Measurements from ENCODE around the gene SYNM.

The SYNM gene

GRCh38 chr15:99145005-99145404 lies 40.1 kb downstream of the SYNM start:
- Histone ChIP-seq H3K27me3 (ENCODE audit: control insufficient read depth, insufficient read depth, low read length) (no peaks in the 10 kb centered on the region), H3K9ac (ENCODE audit: low read length) (no peak overlapping the region), H3K4me3 (ENCODE audit: low read length) (no peak overlapping the region), H3K27ac (ENCODE audit: low read depth, low read length) (peak overlapping the region; percentile 79), H3K4me1 (ENCODE audit: control insufficient read depth, insufficient read depth, low read length) (peaks cover 41% of the 10 kb centered on the region), H3K36me3 (ENCODE audit: control insufficient read depth, insufficient read depth, low read length) (no peaks in the 10 kb centered on the region)

GRCh38 chr15:99145778-99146177 lies 40.9 kb downstream of the SYNM start:
- H3K36me3 ChIP-seq (ENCODE audit: control insufficient read depth, insufficient read depth, low read length) = no peaks in the 10 kb centered on the region
- no peak overlapping the region for H3K4me3 ChIP-seq (ENCODE audit: low read length)
- peak overlapping the region; percentile 79 for H3K27ac ChIP-seq (ENCODE audit: low read depth, low read length)
- no peaks in the 10 kb centered on the region for H3K27me3 ChIP-seq (ENCODE audit: control insufficient read depth, insufficient read depth, low read length)
- H3K9ac ChIP-seq (ENCODE audit: low read length) = no peak overlapping the region
- peaks cover 41% of the 10 kb centered on the region for H3K4me1 ChIP-seq (ENCODE audit: control insufficient read depth, insufficient read depth, low read length)

GRCh38 chr15:99146661-99147060 lies 41.8 kb downstream of the SYNM start:
- no peak overlapping the region for H3K9ac ChIP-seq (ENCODE audit: low read length)
- peaks cover 41% of the 10 kb centered on the region for H3K4me1 ChIP-seq (ENCODE audit: control insufficient read depth, insufficient read depth, low read length)
- H3K27ac ChIP-seq (ENCODE audit: low read depth, low read length) = peak overlapping the region; percentile 79
- H3K36me3 ChIP-seq (ENCODE audit: control insufficient read depth, insufficient read depth, low read length) = no peaks in the 10 kb centered on the region
- no peaks in the 10 kb centered on the region for H3K27me3 ChIP-seq (ENCODE audit: control insufficient read depth, insufficient read depth, low read length)
- no peak overlapping the region for H3K4me3 ChIP-seq (ENCODE audit: low read length)

- no peaks in the 10 kb centered on the region for H3K27me3 ChIP-seq (ENCODE audit: control insufficient read depth, insufficient read depth, low read length)
- no peaks in the 10 kb centered on the region for H3K36me3 ChIP-seq (ENCODE audit: control insufficient read depth, insufficient read depth, low read length)
- no peak overlapping the region for H3K4me3 ChIP-seq (ENCODE audit: low read length)
- H3K9ac ChIP-seq (ENCODE audit: low read length) = no peak overlapping the region
- H3K4me1 ChIP-seq (ENCODE audit: control insufficient read depth, insufficient read depth, low read length) = peaks cover 34% of the 10 kb centered on the region
- peak overlapping the region; percentile 75 for H3K27ac ChIP-seq (ENCODE audit: low read depth, low read length)
These were observed 44.0 kb downstream of the SYNM start for GRCh38 chr15:99148851-99149276.

GRCh38 chr15:99149366-99149765 lies 44.5 kb downstream of the SYNM start:
- Histone ChIP-seq H3K4me3 (ENCODE audit: low read length) (no peak overlapping the region), H3K4me1 (ENCODE audit: control insufficient read depth, insufficient read depth, low read length) (peaks cover 30% of the 10 kb centered on the region), H3K27me3 (ENCODE audit: control insufficient read depth, insufficient read depth, low read length) (no peaks in the 10 kb centered on the region), H3K36me3 (ENCODE audit: control insufficient read depth, insufficient read depth, low read length) (no peaks in the 10 kb centered on the region), H3K9ac (ENCODE audit: low read length) (no peak overlapping the region), H3K27ac (ENCODE audit: low read depth, low read length) (peak overlapping the region; percentile 75)

- no peak overlapping the region for H3K9ac ChIP-seq (ENCODE audit: low read length)
These were observed 46.3 kb downstream of the SYNM start for GRCh38 chr15:99151156-99151555.

GRCh38 chr15:99153026-99153535 lies 48.2 kb downstream of the SYNM start:
- H3K27ac ChIP-seq (ENCODE audit: low read depth, low read length) = no peak overlapping the region
- H3K36me3 ChIP-seq (ENCODE audit: control insufficient read depth, insufficient read depth, low read length) = no peaks in the 10 kb centered on the region

More at GRCh38 chr15:99151156-99151555, 46.3 kb downstream of the SYNM start:
- Histone ChIP-seq H3K4me1 (ENCODE audit: control insufficient read depth, insufficient read depth, low read length) (peaks cover 18% of the 10 kb centered on the region), H3K27me3 (ENCODE audit: control insufficient read depth, insufficient read depth, low read length) (no peaks in the 10 kb centered on the region), H3K4me3 (ENCODE audit: low read length) (no peak overlapping the region), H3K27ac (ENCODE audit: low read depth, low read length) (no peak overlapping the region), H3K36me3 (ENCODE audit: control insufficient read depth, insufficient read depth, low read length) (no peaks in the 10 kb centered on the region)

GRCh38 chr15:99154271-99154670 lies 49.4 kb downstream of the SYNM start:
- Histone ChIP-seq H3K4me3 (ENCODE audit: low read length) (no peak overlapping the region), H3K36me3 (ENCODE audit: control insufficient read depth, insufficient read depth, low read length) (peaks cover 5% of the 10 kb centered on the region), H3K9ac (ENCODE audit: low read length) (no peak overlapping the region), H3K27me3 (ENCODE audit: control insufficient read depth, insufficient read depth, low read length) (no peaks in the 10 kb centered on the region), H3K4me1 (ENCODE audit: control insufficient read depth, insufficient read depth, low read length) (peaks cover 5% of the 10 kb centered on the region), H3K27ac (ENCODE audit: low read depth, low read length) (no peak overlapping the region)

More at GRCh38 chr15:99153026-99153535, 48.2 kb downstream of the SYNM start:
- no peak overlapping the region for H3K9ac ChIP-seq (ENCODE audit: low read length)
- no peaks in the 10 kb centered on the region for H3K27me3 ChIP-seq (ENCODE audit: control insufficient read depth, insufficient read depth, low read length)
- no peak overlapping the region for H3K4me3 ChIP-seq (ENCODE audit: low read length)
- H3K4me1 ChIP-seq (ENCODE audit: control insufficient read depth, insufficient read depth, low read length) = peaks cover 15% of the 10 kb centered on the region

GRCh38 chr15:99155961-99156443 lies 51.1 kb downstream of the SYNM start:
- Histone ChIP-seq H3K27ac (ENCODE audit: low read depth, low read length) (no peak overlapping the region), H3K27me3 (ENCODE audit: control insufficient read depth, insufficient read depth, low read length) (no peaks in the 10 kb centered on the region), H3K9ac (ENCODE audit: low read length) (no peak overlapping the region), H3K4me3 (ENCODE audit: low read length) (no peak overlapping the region), H3K4me1 (ENCODE audit: control insufficient read depth, insufficient read depth, low read length) (peaks cover 3% of the 10 kb centered on the region), H3K36me3 (ENCODE audit: control insufficient read depth, insufficient read depth, low read length) (peaks cover 5% of the 10 kb centered on the region)

- Histone ChIP-seq H3K36me3 (ENCODE audit: control insufficient read depth, insufficient read depth, low read length) (peaks cover 5% of the 10 kb centered on the region), H3K27me3 (ENCODE audit: control insufficient read depth, insufficient read depth, low read length) (no peaks in the 10 kb centered on the region), H3K4me3 (ENCODE audit: low read length) (no peak overlapping the region), H3K9ac (ENCODE audit: low read length) (no peak overlapping the region), H3K4me1 (ENCODE audit: control insufficient read depth, insufficient read depth, low read length) (peaks cover 3% of the 10 kb centered on the region), H3K27ac (ENCODE audit: low read depth, low read length) (no peak overlapping the region)
These were observed 52.6 kb downstream of the SYNM start for GRCh38 chr15:99157456-99157855.

- Histone ChIP-seq H3K4me3 (ENCODE audit: low read length) (no peak overlapping the region), H3K27me3 (ENCODE audit: control insufficient read depth, insufficient read depth, low read length) (no peaks in the 10 kb centered on the region), H3K4me1 (ENCODE audit: control insufficient read depth, insufficient read depth, low read length) (peaks cover 3% of the 10 kb centered on the region), H3K9ac (ENCODE audit: low read length) (no peak overlapping the region), H3K36me3 (ENCODE audit: control insufficient read depth, insufficient read depth, low read length) (peaks cover 5% of the 10 kb centered on the region), H3K27ac (ENCODE audit: low read depth, low read length) (no peak overlapping the region)
These were observed 53.9 kb downstream of the SYNM start for GRCh38 chr15:99158626-99159412.

- no peaks in the 10 kb centered on the region for H3K27me3 ChIP-seq (ENCODE audit: control insufficient read depth, insufficient read depth, low read length)
- H3K4me3 ChIP-seq (ENCODE audit: low read length) = no peak overlapping the region
- H3K4me1 ChIP-seq (ENCODE audit: control insufficient read depth, insufficient read depth, low read length) = peaks cover 19% of the 10 kb centered on the region
- H3K36me3 ChIP-seq (ENCODE audit: control insufficient read depth, insufficient read depth, low read length) = peaks cover 5% of the 10 kb centered on the region
- no peak overlapping the region for H3K9ac ChIP-seq (ENCODE audit: low read length)
- peak overlapping the region; percentile 48 for H3K27ac ChIP-seq (ENCODE audit: low read depth, low read length)
These were observed 58.6 kb downstream of the SYNM start for GRCh38 chr15:99163271-99164062.

Data from rectal smooth muscle tissue (tissue), 1 donor.